GM19239 (cell line): Measurements from ENCODE around the gene TM9SF1.

Experiments
- DNase-seq: peaks from one replicate; pipeline ENCODE4 v3.0.0; 2011; ENCODE audit warnings: low spot score; ENCODE audit not compliant: insufficient read length
- FAIRE-seq: peaks from 2 replicates; lab custom pipeline; 2011; peaks lifted over from hg19 to GRCh38; lab: Jason Lieb, UNC

TM9SF1 gene

DNA sequence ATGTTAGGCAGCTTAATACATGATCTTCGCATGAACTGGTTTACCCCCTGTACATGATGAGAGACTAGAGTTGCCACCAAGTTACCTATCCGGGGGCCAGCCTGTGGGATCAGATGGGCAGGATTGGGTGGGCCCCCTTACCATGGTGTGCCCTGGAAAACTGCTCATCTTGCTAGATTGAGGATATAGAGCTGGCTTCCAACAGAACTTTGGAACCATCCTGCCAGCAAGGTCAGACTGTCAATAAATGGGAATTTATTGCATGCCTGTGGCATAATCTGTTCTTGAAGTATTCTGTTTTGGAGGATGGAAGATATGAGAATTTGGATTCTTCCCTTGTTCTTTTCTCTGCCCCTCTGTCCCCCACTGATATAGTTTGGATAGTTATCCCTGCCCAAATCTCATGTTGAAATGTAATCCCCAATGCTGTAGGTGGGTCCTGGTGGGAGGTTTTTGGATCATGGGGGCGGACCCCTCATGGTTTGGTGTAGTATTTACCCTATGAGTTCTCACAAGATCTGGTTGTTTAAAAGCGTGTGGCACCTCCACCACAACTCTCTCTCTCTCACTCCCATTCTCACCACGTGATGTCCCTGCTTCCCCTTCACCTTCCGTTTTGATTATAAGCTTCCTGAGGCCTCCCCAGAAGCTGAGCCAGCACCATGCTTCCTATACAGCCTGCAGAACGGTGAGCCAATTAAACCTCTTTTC lies 3.7 kb upstream of the TM9SF1 start:
- no peak for DNase-seq
- FAIRE-seq = no peak

GRCh38 chr14:24197056-24197450 lies 1.8 kb upstream of the TM9SF1 start:
- DNase-seq = no peak
- FAIRE-seq = no peak

DNA sequence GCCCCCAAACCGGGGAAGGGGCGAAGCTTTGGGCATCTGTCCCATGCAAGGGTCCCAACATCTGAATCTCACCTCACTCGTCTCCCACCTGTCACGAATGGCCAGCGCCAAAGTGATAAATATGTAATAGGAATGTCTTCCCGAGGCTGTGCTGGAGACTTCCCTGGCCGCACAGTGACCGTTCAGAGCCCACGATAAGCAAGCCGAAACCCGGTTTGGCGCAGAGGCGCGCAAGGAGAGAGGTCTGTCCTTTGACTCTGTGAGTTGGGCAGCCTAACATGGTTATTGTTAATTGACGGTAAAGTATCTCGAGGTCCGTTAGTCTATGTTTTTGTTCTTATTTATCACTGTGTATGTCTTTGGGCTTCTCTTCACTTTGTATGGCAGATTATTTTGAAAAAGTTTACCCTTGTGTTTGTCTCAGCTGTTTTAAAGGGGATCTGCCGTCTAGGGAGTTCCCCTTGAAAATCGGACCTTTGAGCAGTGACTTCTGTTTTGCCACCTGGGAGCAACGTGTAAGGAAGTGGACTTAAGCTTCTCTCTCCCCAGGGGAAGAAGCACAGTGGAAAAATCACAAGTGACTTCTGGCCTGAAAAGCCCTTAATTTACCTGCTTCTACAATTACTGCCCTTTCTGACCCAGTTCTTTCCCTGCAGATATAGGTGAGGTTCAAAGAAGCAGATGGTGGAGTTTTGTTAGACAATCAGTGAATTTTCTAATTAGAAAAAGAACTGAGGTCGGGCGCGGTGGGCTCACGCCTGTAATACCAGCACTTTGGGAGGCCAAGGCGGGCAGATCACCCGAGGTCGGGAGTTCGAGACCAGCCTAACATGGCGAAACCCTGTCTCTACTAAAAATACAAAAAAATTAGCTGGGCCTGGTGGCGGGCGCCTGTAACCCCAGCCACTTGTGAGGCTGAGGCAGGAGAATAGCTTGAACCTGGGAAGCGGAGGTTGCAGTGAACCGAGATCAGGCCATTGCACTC lies 1.1 kb upstream of the TM9SF1 start:
- FAIRE-seq (peak; percentile 64), DNase-seq (peak; percentile 52)

- FAIRE-seq (no peak), DNase-seq (no peak)
These were observed 412 bp downstream of the TM9SF1 start for GRCh38 chr14:24194873-24195185.

GRCh38 chr14:24194186-24194872 lies 912 bp downstream of the TM9SF1 start:
- DNase-seq = no peak
- FAIRE-seq = peak; percentile 64

DNA sequence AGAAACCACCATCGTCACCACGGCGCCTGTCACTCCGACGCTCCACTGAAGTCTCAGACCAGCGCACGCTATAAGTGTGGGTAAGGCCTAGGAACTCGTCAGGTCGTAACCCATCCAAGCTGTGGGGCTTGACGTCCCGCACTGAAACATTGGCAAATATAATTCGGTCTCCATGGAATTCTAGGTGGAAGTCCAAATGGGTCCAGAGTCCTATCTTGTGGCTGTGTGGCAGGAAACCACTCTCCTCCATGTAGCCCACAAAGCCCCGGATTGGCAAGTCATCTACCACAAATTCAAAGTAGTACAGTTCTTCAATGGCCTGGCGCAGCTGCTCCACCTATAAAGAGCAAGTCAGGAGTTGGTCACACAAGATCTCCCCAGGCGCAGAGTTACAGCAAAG lies 2.3 kb downstream of the TM9SF1 start:
- FAIRE-seq (no peak), DNase-seq (no peak)

GRCh38 chr14:24190416-24190815 lies 4.8 kb downstream of the TM9SF1 start:
- DNase-seq = no peak

DNA sequence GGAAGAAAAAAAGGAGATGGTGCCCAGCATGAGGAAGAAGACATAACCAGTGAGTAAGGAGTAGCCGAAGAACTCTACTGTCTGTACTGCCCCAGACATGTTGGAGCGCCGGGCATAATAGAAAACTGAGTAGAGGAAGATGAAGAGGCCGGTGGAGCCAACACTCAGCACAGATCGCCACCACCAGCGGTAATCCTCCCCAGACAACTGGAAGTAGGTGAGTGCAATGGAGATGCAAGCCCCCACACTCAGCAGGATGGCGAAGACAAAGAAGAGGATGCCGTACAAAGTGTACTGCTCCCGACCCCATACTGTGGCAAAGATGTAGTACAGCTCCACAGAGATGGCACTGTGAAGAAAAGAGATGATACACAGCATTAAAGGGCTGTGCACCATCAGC lies 5.8 kb downstream of the TM9SF1 start:
- no peak for FAIRE-seq

More at GRCh38 chr14:24190416-24190815, 4.8 kb downstream of the TM9SF1 start:
- no peak for FAIRE-seq

GRCh38 chr14:24189059-24189375 lies 6.2 kb downstream of the TM9SF1 start:
- no peak for FAIRE-seq
- no peak for DNase-seq

More for the DNA sequence above, 5.8 kb downstream of the TM9SF1 start:
- DNase-seq = no peak

GRCh38 chr14:24188251-24189058 lies 6.8 kb downstream of the TM9SF1 start, which contains the start of gene IPO4:
Gene IPO4 (minus strand): TSS chr14:24188816. CDS start chr14:24188787, 29 bp downstream.
- DNase-seq (peak; percentile 99), FAIRE-seq (peak; percentile 82)

DNA sequence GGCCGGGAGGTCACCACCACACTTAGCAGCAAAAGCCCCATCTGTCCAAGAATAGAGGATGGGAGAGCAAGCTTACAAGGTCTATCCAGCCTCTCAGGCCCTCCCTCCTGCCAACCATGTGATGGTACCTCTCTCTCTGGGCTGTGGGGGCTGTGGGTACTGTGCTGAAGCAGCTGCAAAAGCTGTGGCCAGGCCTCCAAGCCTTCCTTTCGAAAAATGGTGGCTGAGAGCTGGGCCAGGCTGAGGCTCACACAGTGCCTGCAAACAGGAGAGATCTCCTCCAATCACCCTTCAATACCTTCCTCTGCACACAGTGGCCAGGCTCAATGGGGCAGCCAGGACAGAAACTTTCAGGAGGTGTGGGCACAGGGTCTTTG lies 7.7 kb downstream of the TM9SF1 start:
- no peak for DNase-seq
- FAIRE-seq = no peak

DNA sequence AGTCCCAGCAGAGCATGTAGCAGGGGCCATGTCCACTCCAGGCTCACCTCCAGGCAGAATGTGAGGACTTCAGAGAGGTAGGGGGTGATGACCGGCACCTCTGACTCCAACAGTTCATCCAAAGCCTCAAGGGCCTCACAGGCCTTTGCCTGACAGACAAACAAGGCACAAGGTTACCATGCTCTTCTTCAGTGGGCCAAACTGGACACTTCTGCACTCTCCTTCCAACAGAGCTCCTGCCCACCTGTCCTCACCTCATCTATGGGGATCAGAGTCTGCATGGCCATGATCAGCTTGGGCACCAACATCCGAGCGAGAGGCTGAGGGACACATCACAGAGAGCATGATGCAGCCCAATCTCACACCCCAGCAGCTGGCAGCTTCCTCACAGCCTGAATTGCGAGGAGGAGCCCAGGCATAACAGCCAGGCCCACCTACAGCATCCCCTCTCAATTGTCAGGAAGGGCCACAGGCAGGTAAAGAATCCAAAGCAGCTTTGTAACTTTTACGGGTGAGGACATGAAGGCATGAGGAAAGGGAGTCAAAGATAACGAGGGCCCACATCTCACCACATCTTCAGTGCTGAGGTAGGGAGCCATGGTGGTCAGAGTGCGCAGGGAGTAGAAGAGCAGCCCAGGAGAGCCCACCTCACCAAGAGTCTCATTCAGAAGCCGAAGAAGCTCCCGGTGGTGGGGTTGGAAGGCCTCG lies 8.3 kb downstream of the TM9SF1 start:
- FAIRE-seq (no peak), DNase-seq (no peak)

DNA sequence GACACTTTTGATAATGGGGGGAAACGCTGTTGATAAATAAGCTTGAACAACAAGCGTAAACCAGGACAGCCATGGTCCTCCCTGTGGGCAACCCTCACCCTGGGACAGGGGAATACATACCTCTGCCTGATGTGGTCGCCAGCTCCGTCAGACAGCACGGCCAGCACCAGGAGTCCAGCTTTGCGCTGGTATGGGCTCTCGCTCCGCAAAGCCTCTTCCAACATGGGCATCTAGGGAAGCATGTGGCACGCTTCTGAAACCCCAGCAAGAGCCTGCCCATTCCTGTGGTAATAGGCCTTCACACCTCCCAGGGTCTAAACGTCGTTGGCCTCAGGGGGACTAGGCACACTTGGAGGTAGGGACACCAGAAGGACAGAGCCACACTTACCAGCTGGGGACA lies 9.5 kb downstream of the TM9SF1 start:
- no peak for DNase-seq
- FAIRE-seq = no peak

DNA sequence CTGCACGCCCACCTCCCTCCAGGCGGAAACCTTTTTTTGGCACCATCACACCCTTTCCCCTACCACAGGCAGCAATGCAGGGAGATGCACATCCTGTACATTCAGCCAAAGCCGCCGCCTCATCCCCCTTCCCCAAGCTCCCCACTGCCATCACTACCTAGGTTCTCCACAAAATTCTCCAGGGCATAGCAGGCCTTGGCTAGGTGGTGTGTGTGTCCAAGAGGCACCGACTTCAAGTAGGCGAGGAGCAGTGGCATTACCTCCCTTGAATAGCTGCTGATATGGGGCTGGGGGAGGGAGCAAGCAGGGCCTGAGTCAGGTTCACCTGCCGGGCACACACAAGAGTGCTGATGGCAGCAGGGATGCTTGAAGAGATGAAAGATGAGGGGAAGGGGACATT lies 10.2 kb downstream of the TM9SF1 start:
- FAIRE-seq = no peak
- no peak for DNase-seq

DNA sequence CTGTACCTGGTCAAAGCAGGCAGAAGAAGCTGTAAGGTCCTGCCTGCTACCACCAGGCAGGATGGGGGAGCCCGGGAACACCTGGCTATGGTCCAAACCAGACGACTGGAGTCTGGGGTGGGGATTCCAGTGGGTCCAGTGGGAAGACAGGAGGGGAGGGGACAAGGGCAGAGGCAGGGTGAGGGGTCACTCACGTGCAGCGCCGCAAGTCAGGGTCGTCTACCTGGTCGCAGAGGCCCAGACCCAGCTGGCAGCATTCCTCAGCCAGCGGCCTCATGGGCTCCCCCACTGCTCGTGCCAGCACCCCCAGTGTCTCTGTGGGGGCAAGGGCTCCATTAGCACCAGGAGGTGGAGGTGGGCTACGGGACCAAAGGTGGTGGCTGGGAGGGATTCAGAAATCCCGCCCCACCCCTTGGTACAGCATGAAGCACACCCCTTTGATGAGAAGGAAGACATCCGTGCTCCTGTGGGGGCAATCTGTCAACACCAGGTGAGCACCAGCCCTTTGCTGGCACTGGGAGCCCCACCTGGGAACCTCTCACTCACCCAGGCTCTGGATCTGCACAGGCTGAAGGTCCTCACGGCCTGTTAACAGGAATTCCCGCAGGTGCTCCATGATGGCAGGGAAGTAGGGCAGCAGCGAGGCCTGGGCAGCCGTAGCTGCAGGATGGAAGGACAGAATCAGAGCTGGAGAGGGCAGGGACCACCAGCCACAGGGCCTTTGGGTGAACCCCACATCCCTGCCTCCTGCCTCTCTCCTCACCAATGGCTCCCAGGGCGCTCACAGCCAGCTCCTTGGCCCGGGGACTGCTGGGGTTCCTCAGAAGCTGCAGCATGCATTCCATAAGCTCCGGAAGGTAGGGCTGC lies 10.9 kb downstream of the TM9SF1 start:
- FAIRE-seq (no peak), DNase-seq (no peak)

- FAIRE-seq (no peak), DNase-seq (no peak)
These were observed 12.2 kb downstream of the TM9SF1 start for GRCh38 chr14:24183014-24183481.

GRCh38 chr14:24182110-24182882 lies 12.9 kb downstream of the TM9SF1 start:
- no peak for FAIRE-seq
- no peak for DNase-seq
